Lung (tissue), 12 donors: Measurements from ENCODE around the gene MYO9A. TPM values are rescaled to one million over a fixed set of nuclear protein-coding genes. Genes with fewer than 3 reads are reported as not detected.

Source experiments
- ATAC-seq: fragments of 200-7000 bp; cut with Tn5 transposase; one replicate; pipeline ENCODE4 v1.9.1; 2020; ENCODE audit warnings: moderate number of reproducible peaks; ENCODE audit not compliant: insufficient read depth, low FRiP score
- DNase-seq, 3 donors: peaks; one replicate each; pipeline ENCODE4 v3.0.0-alpha.2; 2013 to 2017
- H3K27ac ChIP-seq, 2 donors: one replicate each; pipeline ENCODE4 v1.5.1; 2013; ENCODE audit warnings: mild to moderate bottlenecking in 2 of 2, moderate library complexity in 2 of 2, control low read depth in 1 of 2, inconsistent platforms in 1 of 2, low read depth in 1 of 2, low read length in 1 of 2
- H3K27me3 ChIP-seq, 3 donors: one replicate each; pipeline ENCODE4 v1.5.1; 2013; ENCODE audit warnings: low read length in 2 of 3; ENCODE audit not compliant: control insufficient read depth in 3 of 3, insufficient read depth in 3 of 3
- H3K36me3 ChIP-seq, 4 donors: one replicate each; pipeline ENCODE4 v1.5.1; 2013; ENCODE audit warnings: low read length in 4 of 4, mild to moderate bottlenecking in 1 of 4, moderate library complexity in 1 of 4; ENCODE audit not compliant: control insufficient read depth in 4 of 4, insufficient read depth in 4 of 4
- H3K4me1 ChIP-seq, 5 donors: one replicate each; pipeline ENCODE4 v1.5.1; 2013; ENCODE audit warnings: low read length in 5 of 5, mild to moderate bottlenecking in 2 of 5, moderate library complexity in 1 of 5; ENCODE audit not compliant: control insufficient read depth in 5 of 5, insufficient read depth in 5 of 5
- H3K4me3 ChIP-seq: one replicate; pipeline ENCODE4 v1.5.1; 2013; ENCODE audit warnings: mild to moderate bottlenecking, control low read depth, moderate library complexity
- H3K9ac ChIP-seq, 2 donors: one replicate each; pipeline ENCODE4 v1.5.1; 2013; ENCODE audit warnings: low read length in 2 of 2, control low read depth in 1 of 2; ENCODE audit not compliant: insufficient read depth in 1 of 2
- H3K9me3 ChIP-seq, 4 donors: one replicate each; pipeline ENCODE4 v1.5.1; 2013; ENCODE audit warnings: low read length in 3 of 4, mild to moderate bottlenecking in 1 of 4, moderate library complexity in 1 of 4; ENCODE audit not compliant: control insufficient read depth in 4 of 4, insufficient read depth in 3 of 4
- WGBS, 2 donors: extraction: QIAGEN DNeasy Blood & Tissue Kit; methylation state at CpG; one replicate each; pipeline ENCODE4 v1.1.7; 2013; 5-methylcytosine and 5-hydroxymethylcytosine counted together
- polyA plus RNA-seq, 2 donors: library from polyadenylated mRNA; stranded (reverse); fragments of 200-250 nt; gene quantifications; one replicate each; pipeline ENCODE4 v1.2.1, GENCODE V29; 2013
- total RNA-seq, 2 donors: library from RNA; depleted of rRNA in 1 of 2; stranded (reverse); fragments of >200 nt in 1 of 2; gene quantifications; one replicate each; pipeline ENCODE4 v1.2.1, GENCODE V29; 2014 to 2021
- TF ChIP-seq, protein P1 (sequence below): IDR thresholded peaks from 2 replicates; pipeline ENCODE4 v1.5.1; 2012; ENCODE audit warnings: mild to moderate bottlenecking; ENCODE audit errors: control extremely low read depth, extremely low read depth
- donor health status: control.
- donor health status: control.
- donor health status: Bipolar disorder and iron deficiency.
- donor health status: healthy.
- donor health status: DM: yes; HTN: yes; CAD: no.

MYO9A gene
- total and polyA plus RNA-seq, 4 donors = 4.5 to 173 (median 34.4) TPM

DNA sequence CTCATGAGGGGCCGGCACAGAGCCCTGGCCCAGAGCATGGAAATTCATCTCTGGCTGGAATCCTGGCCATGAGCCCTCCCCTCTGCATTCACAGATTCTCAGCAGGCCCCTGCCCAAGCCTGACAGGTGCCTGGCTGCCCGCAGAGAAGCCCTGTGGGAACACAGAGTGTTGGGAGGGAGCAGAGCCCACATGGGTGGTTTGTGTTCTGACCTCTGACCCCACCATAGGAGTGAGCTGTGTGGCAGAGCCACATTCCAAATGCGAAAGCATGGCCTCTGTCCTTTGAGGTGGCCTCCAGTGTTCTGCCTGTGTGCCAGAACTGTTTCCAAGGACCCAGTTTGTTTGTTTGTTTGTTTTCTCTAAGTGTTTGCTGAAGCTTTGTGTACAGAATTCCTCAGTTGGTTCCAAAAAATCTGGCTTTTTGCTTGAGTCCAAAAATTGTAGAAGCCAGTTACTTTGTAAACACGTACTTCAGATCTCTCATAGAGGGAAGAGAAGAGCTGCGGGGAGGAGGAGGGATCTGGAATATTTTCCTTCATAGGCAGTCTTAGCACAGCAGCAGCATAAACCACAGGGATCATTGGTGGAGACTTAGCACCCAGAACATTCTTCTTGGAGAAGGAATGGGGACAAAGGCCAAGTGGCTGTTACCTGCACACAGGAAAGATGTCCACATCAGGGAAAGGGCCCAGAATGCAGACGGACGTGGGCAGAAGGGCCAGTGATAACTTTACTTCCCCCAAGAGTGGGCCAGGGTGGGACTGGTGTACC, 43.6 kb upstream of the MYO9A start:
- H3K9me3 ChIP-seq = no peaks in the 10 kb centered on the region
- H3K4me3 ChIP-seq = no peak overlapping the region
- DNase-seq (peak; percentile 66 to 91 (median 91)), ATAC-seq (no peak)
- peaks cover 0 to 24% (median 9%) of the 10 kb centered on the region in 5 donors for H3K4me1 ChIP-seq
- H3K27me3 ChIP-seq = no peaks in the 10 kb centered on the region
- peak overlapping the region in 1 of 2 donors; percentile 62 for H3K27ac ChIP-seq
- H3K9ac ChIP-seq = no peak overlapping the region
- no peaks in the 10 kb centered on the region for H3K36me3 ChIP-seq
- WGBS, 2 donors = 59 to 75% methylated on average over 7 of the region's 7 CpGs
- TF ChIP-seq, protein P1, sequence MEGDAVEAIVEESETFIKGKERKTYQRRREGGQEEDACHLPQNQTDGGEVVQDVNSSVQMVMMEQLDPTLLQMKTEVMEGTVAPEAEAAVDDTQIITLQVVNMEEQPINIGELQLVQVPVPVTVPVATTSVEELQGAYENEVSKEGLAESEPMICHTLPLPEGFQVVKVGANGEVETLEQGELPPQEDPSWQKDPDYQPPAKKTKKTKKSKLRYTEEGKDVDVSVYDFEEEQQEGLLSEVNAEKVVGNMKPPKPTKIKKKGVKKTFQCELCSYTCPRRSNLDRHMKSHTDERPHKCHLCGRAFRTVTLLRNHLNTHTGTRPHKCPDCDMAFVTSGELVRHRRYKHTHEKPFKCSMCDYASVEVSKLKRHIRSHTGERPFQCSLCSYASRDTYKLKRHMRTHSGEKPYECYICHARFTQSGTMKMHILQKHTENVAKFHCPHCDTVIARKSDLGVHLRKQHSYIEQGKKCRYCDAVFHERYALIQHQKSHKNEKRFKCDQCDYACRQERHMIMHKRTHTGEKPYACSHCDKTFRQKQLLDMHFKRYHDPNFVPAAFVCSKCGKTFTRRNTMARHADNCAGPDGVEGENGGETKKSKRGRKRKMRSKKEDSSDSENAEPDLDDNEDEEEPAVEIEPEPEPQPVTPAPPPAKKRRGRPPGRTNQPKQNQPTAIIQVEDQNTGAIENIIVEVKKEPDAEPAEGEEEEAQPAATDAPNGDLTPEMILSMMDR = no peak

DNA sequence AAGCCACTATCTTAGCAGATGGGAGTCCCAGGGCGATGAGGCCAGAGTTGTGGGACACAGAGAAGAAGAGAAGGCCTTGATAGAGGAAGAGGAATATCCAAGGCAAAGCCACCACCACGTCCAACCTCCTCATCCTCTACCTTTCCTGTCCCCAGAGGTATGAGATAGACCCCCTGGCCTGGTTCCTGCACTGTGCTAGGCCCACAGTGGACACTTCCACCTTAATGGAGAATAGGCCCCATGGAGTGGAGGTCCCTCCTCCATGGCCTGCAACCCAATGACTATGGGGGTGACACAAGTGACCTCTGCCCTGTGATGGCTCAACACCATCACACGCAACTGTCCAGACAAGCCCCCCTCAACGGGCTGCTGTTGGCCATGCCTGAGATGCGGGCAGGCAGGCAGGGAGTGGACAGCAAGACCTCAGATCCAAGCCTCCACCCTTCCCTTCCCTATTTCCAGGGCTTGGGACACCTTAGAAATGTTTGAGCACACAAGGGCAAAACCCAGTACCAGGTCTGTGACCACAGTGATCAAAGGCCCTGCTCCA, 42.8 kb upstream of the MYO9A start:
- no peaks in the 10 kb centered on the region for H3K27me3 ChIP-seq
- no peak overlapping the region for H3K4me3 ChIP-seq
- no peak overlapping the region for H3K9ac ChIP-seq
- H3K9me3 ChIP-seq = no peaks in the 10 kb centered on the region
- TF ChIP-seq, protein P1 = no peak
- H3K36me3 ChIP-seq = no peaks in the 10 kb centered on the region
- H3K27ac ChIP-seq = peak overlapping the region in 1 of 2 donors; percentile 62
- WGBS, 2 donors = 91 to 94% methylated on average over 5 of the region's 5 CpGs
- H3K4me1 ChIP-seq = peaks cover 0 to 23% (median 9%) of the 10 kb centered on the region in 5 donors
- DNase-seq = no peak
- ATAC-seq = no peak

DNA sequence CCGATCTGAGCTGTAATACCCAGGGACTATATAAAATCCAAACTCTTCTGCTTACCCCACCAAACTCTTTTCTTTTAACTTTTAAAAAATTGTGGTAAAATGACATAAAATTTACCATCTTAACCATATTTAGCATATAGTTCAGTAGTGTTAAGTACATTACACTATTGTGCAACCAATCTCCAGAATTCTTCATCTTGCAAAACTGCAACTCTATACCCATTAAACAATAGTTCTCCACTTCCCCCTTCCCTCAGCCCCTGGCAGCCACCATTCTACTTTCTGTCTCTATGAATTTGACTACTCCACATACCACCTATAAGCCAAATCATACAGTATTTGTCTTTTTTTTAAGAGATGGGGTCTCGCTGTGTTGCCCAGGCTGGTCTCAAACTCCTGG, 39.0 kb upstream of the MYO9A start:
- DNase-seq (no peak), ATAC-seq (no peak)
- H3K4me3 ChIP-seq = no peak overlapping the region

More for the DNA sequence above, 39.0 kb upstream of the MYO9A start:
- TF ChIP-seq, protein P1 = no peak
- H3K36me3 ChIP-seq = no peaks in the 10 kb centered on the region
- no peak overlapping the region for H3K27ac ChIP-seq
- H3K27me3 ChIP-seq = no peaks in the 10 kb centered on the region
- H3K4me1 ChIP-seq = peaks cover 0 to 39% (median 13%) of the 10 kb centered on the region in 5 donors
- H3K9ac ChIP-seq = no peak overlapping the region
- WGBS, 2 donors = 77 to 92% methylated on average over 2 of the region's 2 CpGs
- H3K9me3 ChIP-seq = no peaks in the 10 kb centered on the region
